ENCODE measurements around the gene OR6K3.

The OR6K3 gene

GRCh38 chr1:158720620-158721019, at the start of gene OR6K3:
Gene OR6K3, minus strand, starts transcription at chr1:158720720. Its CDS starts 2,605 bp downstream, at chr1:158718115.
- no peak for ATAC-seq
- TF ChIP-seq ISL1 (CRISPR knock-in tag; IDR thresholded peaks at IDR 0.05) (no peak), OSR1 (CRISPR knock-in tag; IDR thresholded peaks at IDR 0.05) (no peak), CSDC2 (CRISPR knock-in tag; IDR thresholded peaks at IDR 0.05) (no peak), TOX (CRISPR knock-in tag; IDR thresholded peaks at IDR 0.05; ENCODE audit: borderline replicate concordance) (no peak)
- TF ChIP-seq, protein P1, sequence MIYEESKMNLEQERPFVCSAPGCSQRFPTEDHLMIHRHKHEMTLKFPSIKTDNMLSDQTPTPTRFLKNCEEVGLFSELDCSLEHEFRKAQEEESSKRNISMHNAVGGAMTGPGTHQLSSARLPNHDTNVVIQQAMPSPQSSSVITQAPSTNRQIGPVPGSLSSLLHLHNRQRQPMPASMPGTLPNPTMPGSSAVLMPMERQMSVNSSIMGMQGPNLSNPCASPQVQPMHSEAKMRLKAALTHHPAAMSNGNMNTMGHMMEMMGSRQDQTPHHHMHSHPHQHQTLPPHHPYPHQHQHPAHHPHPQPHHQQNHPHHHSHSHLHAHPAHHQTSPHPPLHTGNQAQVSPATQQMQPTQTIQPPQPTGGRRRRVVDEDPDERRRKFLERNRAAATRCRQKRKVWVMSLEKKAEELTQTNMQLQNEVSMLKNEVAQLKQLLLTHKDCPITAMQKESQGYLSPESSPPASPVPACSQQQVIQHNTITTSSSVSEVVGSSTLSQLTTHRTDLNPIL (CRISPR knock-in tag; IDR thresholded peaks at IDR 0.05; ENCODE audit: low read depth): no peak

GRCh38 chr1:158754420-158754819, 33.9 kb upstream of the OR6K3 start, which contains the start of gene OR6K6:
Gene OR6K6, plus strand, starts transcription at chr1:158754720. Its CDS starts 168 bp downstream, at chr1:158754888.
- ATAC-seq: no peak

More at GRCh38 chr1:158754420-158754819, 33.9 kb upstream of the OR6K3 start, which contains the start of gene OR6K6:
- TF ChIP-seq GLIS3 (CRISPR knock-in tag; IDR thresholded peaks at IDR 0.05) (no peak), BACH2 (CRISPR knock-in tag; IDR thresholded peaks at IDR 0.05; ENCODE audit: borderline replicate concordance) (no peak), POU6F1 (CRISPR knock-in tag; IDR thresholded peaks at IDR 0.05; ENCODE audit: borderline replicate concordance, low read depth) (no peak), TOX (CRISPR knock-in tag; IDR thresholded peaks at IDR 0.05; ENCODE audit: borderline replicate concordance) (no peak), PPARA (CRISPR knock-in tag; IDR thresholded peaks at IDR 0.05; ENCODE audit: borderline replicate concordance) (no peak), SNAI2 (CRISPR knock-in tag; IDR thresholded peaks at IDR 0.05) (no peak), TSHZ2 (CRISPR knock-in tag; IDR thresholded peaks at IDR 0.05) (no peak), ESRRG (CRISPR knock-in tag; IDR thresholded peaks at IDR 0.05) (no peak), PATZ1 (CRISPR knock-in tag; IDR thresholded peaks at IDR 0.05; ENCODE audit: borderline replicate concordance) (no peak), CSDC2 (CRISPR knock-in tag; IDR thresholded peaks at IDR 0.05) (no peak), ZNF8 (CRISPR knock-in tag; IDR thresholded peaks at IDR 0.05) (no peak), ZFP3 (CRISPR knock-in tag; IDR thresholded peaks at IDR 0.05) (no peak), ARNTL (CRISPR knock-in tag; IDR thresholded peaks at IDR 0.05; ENCODE audit: borderline replicate concordance, low read depth) (no peak), OSR1 (CRISPR knock-in tag; IDR thresholded peaks at IDR 0.05) (no peak), ZNF70 (CRISPR knock-in tag; IDR thresholded peaks at IDR 0.05) (no peak), ZNF565 (CRISPR knock-in tag; conservative IDR thresholded peaks at IDR 0.05; ENCODE audit: low read depth) (no peak), ZFP30 (CRISPR knock-in tag; IDR thresholded peaks at IDR 0.05) (no peak)
- TF ChIP-seq, protein P1 (CRISPR knock-in tag; IDR thresholded peaks at IDR 0.05; ENCODE audit: low read depth): no peak
